Activated naive CD8-positive, alpha-beta T cell treated with anti-CD3 and anti-CD28 coated beads for 36 hours (primary cell): ENCODE data around the gene ACSF3. TPM values are rescaled to one million over a fixed set of nuclear protein-coding genes. Genes with fewer than 3 reads are reported as not detected.

Experiments
- DNase-seq: peaks from one replicate; pipeline ENCODE4 v3.0.0; 2021
- H3K27ac Mint-ChIP-seq: one replicate; pipeline ENCODE4 v1.8.0; 2022; ENCODE audit warnings: mild to moderate bottlenecking, moderate library complexity, mixed read lengths
- H3K27me3 Mint-ChIP-seq: one replicate; pipeline ENCODE4 v1.8.0; 2022; ENCODE audit warnings: mild to moderate bottlenecking, mixed read lengths
- H3K36me3 Mint-ChIP-seq: one replicate; pipeline ENCODE4 v1.8.0; 2021; ENCODE audit warnings: mild to moderate bottlenecking, mixed read lengths
- H3K4me1 Mint-ChIP-seq: one replicate; pipeline ENCODE4 v1.8.0; 2021; ENCODE audit warnings: mixed read lengths
- H3K4me3 Mint-ChIP-seq: one replicate; pipeline ENCODE4 v1.8.0; 2022; ENCODE audit warnings: mild to moderate bottlenecking, moderate library complexity, mixed read lengths
- H3K9me3 Mint-ChIP-seq: one replicate; pipeline ENCODE4 v1.8.0; 2022; ENCODE audit warnings: mixed read lengths
- total RNA-seq, 2 experiments: library from RNA; stranded (reverse); gene quantifications; one replicate each; pipeline ENCODE4 v1.2.3, GENCODE V29; 2021

Gene ACSF3
- total RNA-seq, 2 experiments from 2014 or later: 32.1 to 38.4 TPM

- H3K4me3 Mint-ChIP-seq: no peak overlapping the region
- no peak for DNase-seq
- H3K4me1 Mint-ChIP-seq: no peaks in the 10 kb centered on the region
- H3K27ac Mint-ChIP-seq: no peak overlapping the region
- no peaks in the 10 kb centered on the region for H3K36me3 Mint-ChIP-seq
- H3K9me3 Mint-ChIP-seq: no peaks in the 10 kb centered on the region
- peaks cover 9% of the 10 kb centered on the region for H3K27me3 Mint-ChIP-seq
Observed at GRCh38 chr16:89194340-89195311, 101.0 kb downstream of the ACSF3 start.

GRCh38 chr16:89195521-89196171, 102.0 kb downstream of the ACSF3 start:
- DNase-seq: no peak
- H3K36me3 Mint-ChIP-seq: no peaks in the 10 kb centered on the region
- no peak overlapping the region for H3K4me3 Mint-ChIP-seq
- H3K27ac Mint-ChIP-seq: no peak overlapping the region
- H3K27me3 Mint-ChIP-seq: peaks cover 19% of the 10 kb centered on the region
- H3K9me3 Mint-ChIP-seq: no peaks in the 10 kb centered on the region
- no peaks in the 10 kb centered on the region for H3K4me1 Mint-ChIP-seq

GRCh38 chr16:89197033-89197632, 103.5 kb downstream of the ACSF3 start:
- Mint-ChIP-seq H3K9me3 (no peaks in the 10 kb centered on the region), H3K4me3 (no peak overlapping the region), H3K27ac (no peak overlapping the region), H3K36me3 (no peaks in the 10 kb centered on the region), H3K27me3 (peaks cover 22% of the 10 kb centered on the region), H3K4me1 (no peaks in the 10 kb centered on the region)
- DNase-seq: no peak

GRCh38 chr16:89197633-89198416, 104.2 kb downstream of the ACSF3 start:
- Mint-ChIP-seq H3K4me3 (no peak overlapping the region), H3K9me3 (no peaks in the 10 kb centered on the region), H3K27me3 (peaks cover 29% of the 10 kb centered on the region), H3K27ac (no peak overlapping the region), H3K4me1 (no peaks in the 10 kb centered on the region), H3K36me3 (no peaks in the 10 kb centered on the region)
- no peak for DNase-seq

- H3K27ac Mint-ChIP-seq: no peak overlapping the region
- H3K9me3 Mint-ChIP-seq: no peaks in the 10 kb centered on the region
- no peaks in the 10 kb centered on the region for H3K4me1 Mint-ChIP-seq
- peaks cover 37% of the 10 kb centered on the region for H3K27me3 Mint-ChIP-seq
- no peak overlapping the region for H3K4me3 Mint-ChIP-seq
- H3K36me3 Mint-ChIP-seq: no peaks in the 10 kb centered on the region
- no peak for DNase-seq
Observed at GRCh38 chr16:89198417-89199240, 105.0 kb downstream of the ACSF3 start.

- Mint-ChIP-seq H3K4me3 (no peak overlapping the region), H3K27me3 (peaks cover 46% of the 10 kb centered on the region), H3K36me3 (no peaks in the 10 kb centered on the region), H3K4me1 (no peaks in the 10 kb centered on the region), H3K9me3 (no peaks in the 10 kb centered on the region), H3K27ac (no peak overlapping the region)
- no peak for DNase-seq
Observed at GRCh38 chr16:89199241-89200123, 105.8 kb downstream of the ACSF3 start.

GRCh38 chr16:89200124-89200849, 106.6 kb downstream of the ACSF3 start, which contains the start of gene SLC22A31:
Gene SLC22A31, minus strand, starts transcription at chr16:89200537. Its CDS starts 36 bp downstream, at chr16:89200501.
- no peak for DNase-seq
- peaks cover 53% of the 10 kb centered on the region for H3K27me3 Mint-ChIP-seq
- H3K4me3 Mint-ChIP-seq: peak within 1 kb of the TSS; percentile 14
- no peaks in the 10 kb centered on the region for H3K36me3 Mint-ChIP-seq
- H3K27ac Mint-ChIP-seq: no peak within 1 kb of the TSS
- no peaks in the 10 kb centered on the region for H3K9me3 Mint-ChIP-seq
- no peaks in the 10 kb centered on the region for H3K4me1 Mint-ChIP-seq

- H3K36me3 Mint-ChIP-seq: no peaks in the 10 kb centered on the region
- peaks cover 53% of the 10 kb centered on the region for H3K27me3 Mint-ChIP-seq
- no peaks in the 10 kb centered on the region for H3K9me3 Mint-ChIP-seq
- no peak overlapping the region for H3K27ac Mint-ChIP-seq
- no peaks in the 10 kb centered on the region for H3K4me1 Mint-ChIP-seq
- peak overlapping the region; percentile 14 for H3K4me3 Mint-ChIP-seq
- no peak for DNase-seq
Observed at GRCh38 chr16:89200850-89201411, 107.3 kb downstream of the ACSF3 start.

GRCh38 chr16:89201439-89202377, 108.1 kb downstream of the ACSF3 start:
- no peaks in the 10 kb centered on the region for H3K36me3 Mint-ChIP-seq
- no peak overlapping the region for H3K4me3 Mint-ChIP-seq
- H3K27me3 Mint-ChIP-seq: peaks cover 59% of the 10 kb centered on the region
- no peaks in the 10 kb centered on the region for H3K9me3 Mint-ChIP-seq
- no peak overlapping the region for H3K27ac Mint-ChIP-seq
- DNase-seq: peak; percentile 83
- H3K4me1 Mint-ChIP-seq: no peaks in the 10 kb centered on the region

- Mint-ChIP-seq H3K4me3 (no peak overlapping the region), H3K27me3 (peaks cover 61% of the 10 kb centered on the region), H3K36me3 (no peaks in the 10 kb centered on the region), H3K9me3 (no peaks in the 10 kb centered on the region), H3K27ac (no peak overlapping the region), H3K4me1 (no peaks in the 10 kb centered on the region)
- no peak for DNase-seq
Observed at GRCh38 chr16:89202422-89203215, 109.0 kb downstream of the ACSF3 start.
